LNCaP clone FGC (cell line): ENCODE measurements around the gene DSCAM.

Source experiments
- DNase-seq: peaks from one replicate; pipeline ENCODE4 v3.0.0-alpha.2; 2011; ENCODE audit warnings: low read depth
- H3K4me3 ChIP-seq: 2 replicates; pipeline ENCODE4 v1.5.1; 2011; ENCODE audit warnings: mild to moderate bottlenecking, low read depth, low read length, control low read depth
- TF ChIP-seq, protein P1 (sequence below): IDR thresholded peaks from 2 replicates; pipeline ENCODE4 v1.5.1; 2012; ENCODE audit warnings: mild to moderate bottlenecking; ENCODE audit not compliant: control insufficient read depth, insufficient read depth; ENCODE audit errors: extremely low read depth

Gene DSCAM

DNA sequence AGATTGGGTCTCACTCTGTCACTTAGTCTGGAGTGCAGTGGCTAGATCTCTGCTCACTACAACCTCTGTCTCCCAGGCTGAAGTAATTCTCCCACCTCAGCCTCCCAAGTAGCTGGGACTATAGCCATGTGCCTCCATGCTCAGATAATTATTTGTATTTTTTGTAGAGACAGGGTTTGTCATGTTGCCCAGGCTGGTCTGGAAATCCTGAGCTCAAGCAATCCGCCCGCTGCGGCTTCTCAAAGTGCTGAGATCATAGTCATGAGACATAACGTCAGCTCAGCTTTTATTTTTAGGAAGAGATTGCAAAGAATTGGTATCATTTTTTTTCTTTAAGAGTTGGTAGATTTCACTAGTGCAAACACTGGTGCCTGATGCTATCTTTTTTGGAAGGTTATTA is 244.9 kb downstream of the DSCAM start:
- DNase-seq, result no peak
- H3K4me3 ChIP-seq, result no peak overlapping the region
- TF ChIP-seq, protein P1, sequence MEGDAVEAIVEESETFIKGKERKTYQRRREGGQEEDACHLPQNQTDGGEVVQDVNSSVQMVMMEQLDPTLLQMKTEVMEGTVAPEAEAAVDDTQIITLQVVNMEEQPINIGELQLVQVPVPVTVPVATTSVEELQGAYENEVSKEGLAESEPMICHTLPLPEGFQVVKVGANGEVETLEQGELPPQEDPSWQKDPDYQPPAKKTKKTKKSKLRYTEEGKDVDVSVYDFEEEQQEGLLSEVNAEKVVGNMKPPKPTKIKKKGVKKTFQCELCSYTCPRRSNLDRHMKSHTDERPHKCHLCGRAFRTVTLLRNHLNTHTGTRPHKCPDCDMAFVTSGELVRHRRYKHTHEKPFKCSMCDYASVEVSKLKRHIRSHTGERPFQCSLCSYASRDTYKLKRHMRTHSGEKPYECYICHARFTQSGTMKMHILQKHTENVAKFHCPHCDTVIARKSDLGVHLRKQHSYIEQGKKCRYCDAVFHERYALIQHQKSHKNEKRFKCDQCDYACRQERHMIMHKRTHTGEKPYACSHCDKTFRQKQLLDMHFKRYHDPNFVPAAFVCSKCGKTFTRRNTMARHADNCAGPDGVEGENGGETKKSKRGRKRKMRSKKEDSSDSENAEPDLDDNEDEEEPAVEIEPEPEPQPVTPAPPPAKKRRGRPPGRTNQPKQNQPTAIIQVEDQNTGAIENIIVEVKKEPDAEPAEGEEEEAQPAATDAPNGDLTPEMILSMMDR, result no peak

DNA sequence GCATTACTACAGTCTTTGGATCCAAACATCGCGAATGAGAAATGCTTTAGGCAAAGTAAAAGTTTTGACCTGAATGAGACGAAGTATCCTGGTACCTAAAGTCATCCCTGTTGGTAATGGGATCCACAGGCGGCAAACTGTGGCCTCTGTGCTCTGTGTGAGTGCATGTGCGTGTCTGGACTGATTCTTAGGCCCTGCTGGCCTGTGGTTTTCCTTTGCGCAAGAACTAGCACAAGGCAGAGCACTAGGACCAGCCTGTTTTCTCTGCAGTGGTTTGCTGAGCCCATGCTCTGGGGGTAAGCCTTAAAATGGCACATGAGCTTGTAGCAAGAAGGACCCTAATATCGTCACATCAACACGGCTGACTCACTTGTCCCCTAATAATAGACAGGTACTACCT is 251.2 kb downstream of the DSCAM start:
- TF ChIP-seq, protein P1, result no peak
- DNase-seq, result no peak
- no peak overlapping the region for H3K4me3 ChIP-seq

DNA sequence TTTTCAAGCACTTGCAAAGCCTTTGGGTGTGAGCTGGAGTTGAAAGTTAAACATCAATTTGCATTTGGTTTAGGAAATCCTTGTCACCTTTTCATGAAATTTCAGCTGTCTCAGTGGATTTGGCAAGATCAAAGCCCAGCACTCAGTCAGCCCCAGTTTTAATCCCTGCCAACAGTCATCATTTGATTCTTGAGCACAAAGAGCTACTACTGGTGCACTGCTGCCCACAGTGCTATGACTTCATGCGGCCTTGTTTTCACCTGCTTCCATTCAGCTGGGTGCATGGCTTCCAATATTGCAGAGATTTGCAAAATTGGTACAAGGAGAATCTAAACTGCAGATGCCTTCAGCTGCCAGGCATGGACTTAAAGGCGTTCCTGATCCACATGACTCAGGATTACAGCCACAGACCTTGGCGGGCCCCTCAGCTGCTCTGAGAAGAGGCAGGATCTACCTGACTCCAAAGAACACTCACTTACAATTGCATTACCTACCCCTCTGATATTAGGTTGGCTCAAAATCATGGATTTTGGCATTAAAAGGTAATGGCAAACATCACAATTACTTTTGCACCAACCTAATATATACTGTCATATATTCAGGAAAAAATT is 259.1 kb downstream of the DSCAM start:
- TF ChIP-seq, protein P1, result no peak
- H3K4me3 ChIP-seq, result no peak overlapping the region

DNA sequence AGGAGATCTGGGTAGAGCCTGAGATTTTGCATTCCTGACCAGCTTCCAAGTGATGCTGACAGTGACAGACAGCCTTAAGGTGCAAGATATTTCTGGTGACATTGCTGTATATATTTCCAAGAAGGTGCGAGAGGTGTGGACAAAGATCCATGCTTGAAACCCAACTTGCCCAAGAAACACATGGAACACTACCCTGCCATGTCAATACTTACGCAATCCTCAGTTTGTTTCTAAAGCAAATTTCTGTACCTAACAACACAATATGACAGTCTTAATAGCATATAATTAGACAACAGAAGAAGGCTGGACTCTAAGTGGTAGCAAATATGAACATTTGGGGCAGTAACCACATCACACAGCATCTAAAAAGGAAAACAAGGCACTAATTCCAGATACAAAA is 260.4 kb downstream of the DSCAM start:
- no peak for DNase-seq
- TF ChIP-seq, protein P1, result no peak

More for the DNA sequence above, 259.1 kb downstream of the DSCAM start:
- DNase-seq, result no peak

DNA sequence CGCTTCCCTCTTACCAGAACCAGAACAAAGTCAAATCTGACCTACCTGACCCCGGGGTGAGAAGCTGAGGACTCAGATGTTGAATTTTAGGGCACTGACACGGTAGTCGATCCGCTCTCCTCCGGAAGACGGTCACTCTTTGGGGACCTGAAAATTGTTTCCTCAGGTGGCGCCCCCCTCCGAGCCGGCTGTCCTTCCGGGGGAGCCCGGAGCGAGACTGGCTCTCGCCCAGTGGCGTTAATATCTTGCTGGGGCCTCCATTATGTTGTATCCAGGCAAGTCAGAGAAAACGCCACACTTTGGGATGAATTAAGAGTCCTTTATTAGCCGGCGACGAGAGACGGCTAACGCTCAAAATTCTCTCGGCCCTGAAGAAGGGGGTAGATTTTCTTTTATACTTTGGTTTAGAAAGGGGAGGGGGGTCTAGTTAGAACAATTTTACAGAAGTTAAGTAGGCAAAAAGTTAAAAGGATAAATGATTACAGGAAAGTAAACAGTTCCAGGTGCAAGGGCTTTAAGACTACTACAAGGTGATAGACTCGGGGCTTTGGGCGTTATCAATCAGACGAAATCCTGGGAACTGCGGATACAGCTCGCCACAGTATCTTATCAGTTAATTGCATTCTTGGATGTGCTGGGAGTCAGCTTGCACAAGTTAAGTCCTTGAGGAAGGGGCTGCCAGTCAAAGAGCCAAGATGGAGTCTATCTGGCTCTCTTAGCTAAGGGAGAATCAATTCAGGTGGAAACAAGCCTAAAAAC is 269.5 kb downstream of the DSCAM start:
- H3K4me3 ChIP-seq, result no peak overlapping the region
- no peak for DNase-seq
- TF ChIP-seq, protein P1, result no peak

More for the DNA sequence above, 260.4 kb downstream of the DSCAM start:
- H3K4me3 ChIP-seq, result no peak overlapping the region

DNA sequence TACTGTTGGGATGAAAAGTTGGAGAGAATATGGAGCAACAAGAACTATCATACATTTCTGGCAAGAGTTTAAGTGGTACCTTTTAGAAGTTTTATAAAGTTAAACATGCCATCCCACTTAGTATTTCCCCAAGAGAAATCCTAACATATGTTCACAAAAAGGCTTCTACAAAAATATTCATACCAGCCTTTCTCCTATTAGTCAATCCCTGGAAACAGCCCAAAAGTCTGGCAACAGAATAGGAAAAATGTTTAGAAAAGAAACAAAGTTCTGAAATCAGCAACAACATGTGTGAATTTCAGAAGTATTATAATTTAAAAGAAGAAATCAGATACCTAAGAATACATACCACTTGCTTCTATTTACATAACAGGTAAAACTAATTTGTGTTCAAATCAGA is 271.0 kb downstream of the DSCAM start:
- TF ChIP-seq, protein P1, result no peak
- no peak for DNase-seq
- H3K4me3 ChIP-seq, result no peak overlapping the region
